Astrocyte (in vitro differentiated cells and primary cell): ENCODE measurements around the gene ATXN7. TPM values are rescaled to one million over a fixed set of nuclear protein-coding genes. Genes with fewer than 3 reads are reported as not detected.

Experiments
- DNase-seq: peaks from one replicate; pipeline ENCODE4 v3.0.0-alpha.2; 2010; ENCODE audit warnings: low read depth
- FAIRE-seq: peaks from 2 replicates; lab custom pipeline; 2011; peaks lifted over from hg19 to GRCh38; lab: Jason Lieb, UNC
- H2AFZ ChIP-seq: 2 replicates; pipeline ENCODE4 v1.6.0; 2012; ENCODE audit warnings: low read depth, low read length, inconsistent platforms
- H3K27ac ChIP-seq: 2 replicates; pipeline ENCODE4 v1.5.1; 2011; ENCODE audit warnings: low read depth, low read length, inconsistent platforms
- H3K27me3 ChIP-seq: 2 replicates; pipeline ENCODE4 v1.6.0; 2011; ENCODE audit warnings: low read length, inconsistent platforms; ENCODE audit not compliant: insufficient read depth
- H3K36me3 ChIP-seq: 2 replicates; pipeline ENCODE4 v1.5.1; 2011; ENCODE audit warnings: low read length, inconsistent platforms; ENCODE audit not compliant: insufficient read depth
- H3K4me1 ChIP-seq: 2 replicates; pipeline ENCODE4 v1.5.1; 2011; ENCODE audit warnings: low read length, inconsistent platforms; ENCODE audit not compliant: insufficient read depth
- H3K4me2 ChIP-seq: 2 replicates; pipeline ENCODE4 v1.6.0; 2012; ENCODE audit warnings: low read length, inconsistent platforms
- H3K4me3 ChIP-seq: 2 replicates; pipeline ENCODE4 v1.5.1; 2011; ENCODE audit warnings: low read depth, mild to moderate bottlenecking, low read length, inconsistent platforms; ENCODE audit not compliant: insufficient read depth
- H3K79me2 ChIP-seq: 2 replicates; pipeline ENCODE4 v1.6.0; 2012; ENCODE audit warnings: mild to moderate bottlenecking, low read length, inconsistent platforms; ENCODE audit not compliant: insufficient read depth
- H3K9ac ChIP-seq: 2 replicates; pipeline ENCODE4 v1.6.0; 2012; ENCODE audit warnings: mild to moderate bottlenecking, low read length, inconsistent platforms
- H3K9me3 ChIP-seq: 2 replicates; pipeline ENCODE4 v1.5.1; 2012; ENCODE audit warnings: low read depth, mild to moderate bottlenecking, low read length, inconsistent platforms; ENCODE audit not compliant: insufficient read depth
- H4K20me1 ChIP-seq: 2 replicates; pipeline ENCODE4 v1.6.0; 2012; ENCODE audit warnings: low read length, inconsistent platforms; ENCODE audit not compliant: insufficient read depth
- H3K27ac Mint-ChIP-seq: one replicate; pipeline ENCODE4 v1.8.0; 2021; ENCODE audit warnings: mild to moderate bottlenecking, mixed read lengths; ENCODE audit not compliant: unreplicated experiment
- H3K27me3 Mint-ChIP-seq: one replicate; pipeline ENCODE4 v1.8.0; 2021; ENCODE audit warnings: low read depth, mixed read lengths; ENCODE audit not compliant: unreplicated experiment
- H3K36me3 Mint-ChIP-seq: one replicate; pipeline ENCODE4 v1.8.0; 2021; ENCODE audit warnings: low read depth, mixed read lengths; ENCODE audit not compliant: unreplicated experiment
- H3K4me1 Mint-ChIP-seq: one replicate; pipeline ENCODE4 v1.8.0; 2021; ENCODE audit warnings: low read depth, mixed read lengths; ENCODE audit not compliant: unreplicated experiment
- H3K4me3 Mint-ChIP-seq: one replicate; pipeline ENCODE4 v1.8.0; 2021; ENCODE audit warnings: mild to moderate bottlenecking, moderate library complexity, mixed read lengths; ENCODE audit not compliant: unreplicated experiment
- H3K9me3 Mint-ChIP-seq: one replicate; pipeline ENCODE4 v1.8.0; 2021; ENCODE audit warnings: mild to moderate bottlenecking, mixed read lengths; ENCODE audit not compliant: unreplicated experiment
- EZH2 ChIP-seq: IDR thresholded peaks from 2 replicates; pipeline ENCODE4 v1.6.1; 2012; ENCODE audit warnings: mild to moderate bottlenecking, low read length, inconsistent platforms; ENCODE audit not compliant: insufficient read depth
- total RNA-seq: library from RNA; stranded (reverse); gene quantifications from 2 replicates; pipeline ENCODE4 v1.2.1, GENCODE V29; 2021
- TF ChIP-seq, protein P1 (sequence below): IDR thresholded peaks from 2 replicates; pipeline ENCODE4 v1.5.1; 2011; ENCODE audit warnings: low read depth, mild to moderate bottlenecking, inconsistent platforms, low read length, moderate library complexity; ENCODE audit not compliant: insufficient read depth

ATXN7 gene
- total RNA-seq, 1 donor from 2014 or later = 17.6 TPM

DNA sequence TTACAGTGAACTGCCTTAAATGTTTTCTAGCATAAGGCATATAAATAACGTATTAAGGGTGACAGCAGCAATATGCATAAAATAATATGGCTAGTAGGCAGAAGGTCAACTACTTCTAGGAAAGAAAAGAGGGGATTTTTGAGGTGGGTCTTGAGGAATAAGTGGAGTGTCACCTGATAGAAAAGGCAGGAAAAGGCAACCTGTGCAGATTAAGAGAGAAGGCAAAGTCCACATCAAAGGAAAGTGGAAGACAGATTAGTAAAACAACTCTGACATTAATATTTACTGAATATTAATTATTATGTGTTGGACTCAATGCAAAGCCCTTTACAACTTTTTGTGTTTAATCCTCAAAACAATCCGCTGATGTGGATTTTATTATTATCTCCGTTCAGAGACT lies 2.9 kb upstream of the ATXN7 start:
- TF ChIP-seq, protein P1, sequence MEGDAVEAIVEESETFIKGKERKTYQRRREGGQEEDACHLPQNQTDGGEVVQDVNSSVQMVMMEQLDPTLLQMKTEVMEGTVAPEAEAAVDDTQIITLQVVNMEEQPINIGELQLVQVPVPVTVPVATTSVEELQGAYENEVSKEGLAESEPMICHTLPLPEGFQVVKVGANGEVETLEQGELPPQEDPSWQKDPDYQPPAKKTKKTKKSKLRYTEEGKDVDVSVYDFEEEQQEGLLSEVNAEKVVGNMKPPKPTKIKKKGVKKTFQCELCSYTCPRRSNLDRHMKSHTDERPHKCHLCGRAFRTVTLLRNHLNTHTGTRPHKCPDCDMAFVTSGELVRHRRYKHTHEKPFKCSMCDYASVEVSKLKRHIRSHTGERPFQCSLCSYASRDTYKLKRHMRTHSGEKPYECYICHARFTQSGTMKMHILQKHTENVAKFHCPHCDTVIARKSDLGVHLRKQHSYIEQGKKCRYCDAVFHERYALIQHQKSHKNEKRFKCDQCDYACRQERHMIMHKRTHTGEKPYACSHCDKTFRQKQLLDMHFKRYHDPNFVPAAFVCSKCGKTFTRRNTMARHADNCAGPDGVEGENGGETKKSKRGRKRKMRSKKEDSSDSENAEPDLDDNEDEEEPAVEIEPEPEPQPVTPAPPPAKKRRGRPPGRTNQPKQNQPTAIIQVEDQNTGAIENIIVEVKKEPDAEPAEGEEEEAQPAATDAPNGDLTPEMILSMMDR = no peak
- no peak for TF ChIP-seq EZH2
- Histone ChIP-seq H3K4me1 (peaks cover 13% of the 10 kb centered on the region), H3K4me2 (no peak overlapping the region), H3K9me3 (no peaks in the 10 kb centered on the region), H3K79me2 (peaks cover 77% of the 10 kb centered on the region), H3K27me3 (no peaks in the 10 kb centered on the region), H2AFZ (no peak overlapping the region), H3K27ac (no peak overlapping the region), H4K20me1 (peaks cover 11% of the 10 kb centered on the region), H3K36me3 (no peaks in the 10 kb centered on the region), H3K9ac (no peak overlapping the region), H3K4me3 (no peak overlapping the region)
- DNase-seq (no peak), FAIRE-seq (no peak)
- Mint-ChIP-seq H3K9me3 (no peaks in the 10 kb centered on the region), H3K27ac (no peak overlapping the region), H3K36me3 (no peaks in the 10 kb centered on the region), H3K4me3 (no peak overlapping the region), H3K27me3 (no peaks in the 10 kb centered on the region), H3K4me1 (peaks cover 28% of the 10 kb centered on the region)

DNA sequence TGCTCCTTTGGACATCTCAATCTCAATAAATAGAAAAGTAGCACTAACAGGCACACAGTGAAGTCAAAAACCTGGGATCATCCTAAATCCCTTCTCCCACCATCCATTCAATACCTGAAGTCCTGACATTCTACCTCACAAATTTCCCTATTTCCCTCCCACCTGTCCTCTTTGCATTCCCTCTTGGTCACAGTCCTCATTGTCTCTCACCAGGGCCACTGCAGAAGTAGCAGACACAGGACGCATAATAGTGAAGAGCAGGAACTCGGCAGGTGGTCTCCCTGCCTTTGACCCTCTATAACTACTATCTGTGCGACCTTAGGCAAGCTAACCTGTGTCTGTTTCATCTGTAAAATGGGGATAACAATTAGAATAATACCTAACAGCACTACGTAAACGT lies 2.4 kb upstream of the ATXN7 start:
- no peaks in the 10 kb centered on the region for H3K9me3 Mint-ChIP-seq
- Histone ChIP-seq H3K4me3 (no peak overlapping the region), H3K4me2 (no peak overlapping the region), H3K9ac (no peak overlapping the region), H3K9me3 (no peaks in the 10 kb centered on the region), H3K27me3 (no peaks in the 10 kb centered on the region), H3K4me1 (peaks cover 13% of the 10 kb centered on the region), H4K20me1 (peaks cover 13% of the 10 kb centered on the region), H3K27ac (no peak overlapping the region), H2AFZ (no peak overlapping the region), H3K36me3 (no peaks in the 10 kb centered on the region), H3K79me2 (peaks cover 77% of the 10 kb centered on the region)
- DNase-seq (no peak), FAIRE-seq (no peak)
- no peaks in the 10 kb centered on the region for H3K36me3 Mint-ChIP-seq
- peak overlapping the region; percentile 14 for H3K27ac Mint-ChIP-seq
- no peak overlapping the region for H3K4me3 Mint-ChIP-seq
- H3K4me1 Mint-ChIP-seq = peaks cover 27% of the 10 kb centered on the region
- H3K27me3 Mint-ChIP-seq = no peaks in the 10 kb centered on the region
- no peak for TF ChIP-seq EZH2
- TF ChIP-seq, protein P1 = no peak

DNA sequence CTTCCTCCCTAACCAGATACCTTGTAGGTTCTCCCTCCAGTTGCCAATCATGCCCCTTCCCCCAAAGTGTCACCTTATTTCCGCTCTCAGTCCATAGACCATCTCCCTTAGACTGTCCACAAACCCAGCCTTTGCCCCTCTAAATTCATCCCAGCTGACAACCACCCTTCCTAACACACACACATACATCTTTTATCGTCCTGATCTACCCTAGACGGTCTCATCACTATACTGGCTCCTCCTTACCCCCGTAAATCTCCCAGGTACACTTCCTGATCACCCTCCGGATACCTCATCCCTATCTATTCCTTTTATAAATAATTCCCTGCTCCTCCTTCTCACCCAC lies 890 bp upstream of the ATXN7 start:
- Histone ChIP-seq H3K9me3 (no peaks in the 10 kb centered on the region), H3K79me2 (peaks cover 79% of the 10 kb centered on the region), H3K27ac (peak overlapping the region; percentile 90), H3K4me2 (peak overlapping the region; percentile 89), H3K9ac (peak overlapping the region; percentile 96), H3K4me3 (peak overlapping the region; percentile 80), H2AFZ (peak overlapping the region; percentile 95), H3K27me3 (no peaks in the 10 kb centered on the region), H4K20me1 (peaks cover 14% of the 10 kb centered on the region), H3K4me1 (peaks cover 7% of the 10 kb centered on the region), H3K36me3 (no peaks in the 10 kb centered on the region)
- Mint-ChIP-seq H3K27ac (peak overlapping the region; percentile 93), H3K27me3 (no peaks in the 10 kb centered on the region), H3K4me1 (peaks cover 23% of the 10 kb centered on the region), H3K36me3 (no peaks in the 10 kb centered on the region), H3K9me3 (no peaks in the 10 kb centered on the region), H3K4me3 (peak overlapping the region; percentile 89)
- DNase-seq (no peak), FAIRE-seq (no peak)
- no peak for TF ChIP-seq EZH2
- TF ChIP-seq, protein P1 = no peak
